Inferior parietal cortex (tissue), 1 donor: ENCODE results near the gene ZNF732.
"Not testable (repeated sequence)": the region's sequence is repeated elsewhere in the genome, so short reads cannot be mapped to it uniquely, and the experiment has no call there.

ENCODE experiments used
- DNase-seq: peaks from one replicate; pipeline ENCODE4 v3.0.0-alpha.2; 2016; ENCODE audit errors: extremely low spot score

The ZNF732 gene

GRCh38 chr4:253936-254756 lies 51.1 kb downstream of the ZNF732 start:
- no peak for DNase-seq

GRCh38 chr4:252065-252601 lies 53.1 kb downstream of the ZNF732 start:
- DNase-seq, result no peak

- DNase-seq, result peak; percentile 69
Measured at GRCh38 chr4:244471-244870, 60.8 kb downstream of the ZNF732 start.

GRCh38 chr4:243426-243825 lies 61.8 kb downstream of the ZNF732 start:
- DNase-seq, result no peak

GRCh38 chr4:242121-242848 lies 63.0 kb downstream of the ZNF732 start:
- DNase-seq, result peak; percentile 89

- DNase-seq, result not testable (repeated sequence)
Measured at GRCh38 chr4:241411-241810, 63.9 kb downstream of the ZNF732 start.

GRCh38 chr4:236028-236427 lies 69.2 kb downstream of the ZNF732 start:
- no peak for DNase-seq

GRCh38 chr4:234178-234577 lies 71.1 kb downstream of the ZNF732 start:
- DNase-seq, result no peak

GRCh38 chr4:223913-224497 lies 81.3 kb downstream of the ZNF732 start:
- no peak for DNase-seq
